H1 (cell line): ENCODE data around the gene SLC9A3. TPM values are rescaled to one million over a fixed set of nuclear protein-coding genes. Genes with fewer than 3 reads are reported as not detected.

Experiments used
- BACH1 ChIP-seq: IDR thresholded peaks from 2 replicates; pipeline ENCODE4 v1.6.1; 2012; ENCODE audit warnings: low read length, improper control_type of control experiment
- BRCA1 ChIP-seq: IDR thresholded peaks from 2 replicates; pipeline ENCODE4 v1.6.1; 2012; ENCODE audit warnings: low read depth, low read length, improper control_type of control experiment
- CEBPB ChIP-seq: IDR thresholded peaks from 2 replicates; pipeline ENCODE4 v1.6.1; 2012; ENCODE audit warnings: low read depth, low read length
- GABPA ChIP-seq: IDR thresholded peaks from 2 replicates; pipeline ENCODE4 v1.6.1; 2011; ENCODE audit warnings: mild to moderate bottlenecking, low read length, moderate library complexity, borderline replicate concordance; ENCODE audit not compliant: insufficient read depth
- KDM5A ChIP-seq: fragments of 200-600 bp; IDR thresholded peaks from 2 replicates; pipeline ENCODE4 v1.7.1; 2012; ENCODE audit warnings: mild to moderate bottlenecking, low read length, inconsistent platforms, mixed read lengths
- NRF1 ChIP-seq: IDR thresholded peaks from 2 replicates; pipeline ENCODE4 v1.6.1; 2011; ENCODE audit warnings: mild to moderate bottlenecking, low read depth, low read length, improper control_type of control experiment
- SIRT6 ChIP-seq: IDR thresholded peaks from one replicate; pipeline ENCODE4 v1.7.1; 2012; ENCODE audit warnings: low read length, inconsistent platforms
- SP1 ChIP-seq: IDR thresholded peaks from 2 replicates; pipeline ENCODE4 v1.6.1; 2011; ENCODE audit warnings: low read depth, low read length
- SP4 ChIP-seq: IDR thresholded peaks from 2 replicates; pipeline ENCODE4 v1.6.1; 2012; ENCODE audit warnings: low read length, inconsistent platforms
- TAF1 ChIP-seq: IDR thresholded peaks from 2 replicates; pipeline ENCODE4 v1.6.1; 2011; ENCODE audit warnings: mild to moderate bottlenecking, low read depth, low read length
- polyA plus RNA-seq, 7 experiments: library from polyadenylated mRNA; depleted of rRNA in 3 of 7; stranded (reverse) in 5 of 7; unstranded in 2 of 7; fragments of >200 nt in 5 of 7; fragments of 200-250 nt in 2 of 7; gene quantifications; 1 replicate in 5 of 7; 2 replicates in 1 of 7; 4 replicates in 1 of 7; pipeline versions ENCODE4 v1.2.1 to v1.2.3, GENCODE V29; 2011 to 2013; ENCODE audit warnings: missing spikeins in 2 of 7, mixed read lengths in 2 of 7
- total RNA-seq: library from RNA; stranded (reverse); fragmentation: NEBNext Ultra II Directional; extraction: Animal tissue kit (Norgen Biotek cat#: 25700); gene quantifications from 2 replicates; pipeline ENCODE4 v1.2.1, GENCODE V29; 2021
- TF ChIP-seq, protein P1 (sequence below): fragments of 300-600 bp; sonication (generic); IDR thresholded peaks from 2 replicates; pipeline ENCODE4 v1.7.1; 2012; ENCODE audit warnings: low read length, moderate library complexity, mild to moderate bottlenecking, inconsistent platforms; ENCODE audit not compliant: insufficient replicate concordance

Gene SLC9A3
- total and polyA plus RNA-seq, 2 of the 8 experiments (the other 6 are each of a cell fraction or from before 2014, with no cell fraction given) = 0.95 to 1.0 TPM

DNA sequence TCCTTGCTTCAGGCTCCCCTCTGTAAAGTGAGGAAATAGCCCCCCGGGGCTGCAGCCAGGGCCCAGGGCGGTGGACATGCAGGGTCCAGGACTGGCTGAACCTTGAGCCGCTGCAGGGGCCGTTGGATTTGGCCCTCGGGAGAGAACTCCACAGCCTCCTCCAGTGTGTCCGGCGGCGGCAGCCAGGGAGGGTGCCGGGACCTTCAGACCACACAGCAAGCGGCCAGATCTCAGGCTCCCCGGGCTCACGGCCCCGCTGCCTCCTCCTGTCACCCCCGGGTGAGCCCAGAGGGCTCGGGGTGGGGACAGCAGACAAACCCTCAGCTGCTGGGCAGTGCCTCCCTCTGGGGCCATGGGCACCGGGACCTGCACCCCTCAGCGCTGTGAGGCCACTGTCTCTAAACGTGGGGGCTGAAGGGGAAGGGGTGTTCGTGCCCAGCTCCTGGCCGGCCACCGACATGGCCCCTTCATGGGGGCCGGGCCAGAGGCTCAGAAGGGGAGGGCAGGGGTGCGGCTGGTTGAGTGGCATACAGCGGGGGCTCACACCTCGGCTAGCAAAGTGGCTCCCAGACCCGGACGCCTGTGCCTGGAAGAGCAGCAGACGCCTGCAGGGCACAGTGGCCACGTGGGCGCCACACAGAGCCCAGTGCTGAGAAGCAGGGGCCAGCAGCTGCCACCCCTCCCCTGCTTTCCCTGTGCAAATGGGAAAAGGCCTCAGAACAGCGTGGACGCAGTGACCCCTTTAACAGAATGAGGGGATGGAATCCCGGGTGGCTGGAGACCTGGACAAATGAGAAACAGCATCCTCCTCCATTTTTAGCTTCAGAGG lies 19.7 kb downstream of the SLC9A3 start (continued):
- TF ChIP-seq, protein P1, sequence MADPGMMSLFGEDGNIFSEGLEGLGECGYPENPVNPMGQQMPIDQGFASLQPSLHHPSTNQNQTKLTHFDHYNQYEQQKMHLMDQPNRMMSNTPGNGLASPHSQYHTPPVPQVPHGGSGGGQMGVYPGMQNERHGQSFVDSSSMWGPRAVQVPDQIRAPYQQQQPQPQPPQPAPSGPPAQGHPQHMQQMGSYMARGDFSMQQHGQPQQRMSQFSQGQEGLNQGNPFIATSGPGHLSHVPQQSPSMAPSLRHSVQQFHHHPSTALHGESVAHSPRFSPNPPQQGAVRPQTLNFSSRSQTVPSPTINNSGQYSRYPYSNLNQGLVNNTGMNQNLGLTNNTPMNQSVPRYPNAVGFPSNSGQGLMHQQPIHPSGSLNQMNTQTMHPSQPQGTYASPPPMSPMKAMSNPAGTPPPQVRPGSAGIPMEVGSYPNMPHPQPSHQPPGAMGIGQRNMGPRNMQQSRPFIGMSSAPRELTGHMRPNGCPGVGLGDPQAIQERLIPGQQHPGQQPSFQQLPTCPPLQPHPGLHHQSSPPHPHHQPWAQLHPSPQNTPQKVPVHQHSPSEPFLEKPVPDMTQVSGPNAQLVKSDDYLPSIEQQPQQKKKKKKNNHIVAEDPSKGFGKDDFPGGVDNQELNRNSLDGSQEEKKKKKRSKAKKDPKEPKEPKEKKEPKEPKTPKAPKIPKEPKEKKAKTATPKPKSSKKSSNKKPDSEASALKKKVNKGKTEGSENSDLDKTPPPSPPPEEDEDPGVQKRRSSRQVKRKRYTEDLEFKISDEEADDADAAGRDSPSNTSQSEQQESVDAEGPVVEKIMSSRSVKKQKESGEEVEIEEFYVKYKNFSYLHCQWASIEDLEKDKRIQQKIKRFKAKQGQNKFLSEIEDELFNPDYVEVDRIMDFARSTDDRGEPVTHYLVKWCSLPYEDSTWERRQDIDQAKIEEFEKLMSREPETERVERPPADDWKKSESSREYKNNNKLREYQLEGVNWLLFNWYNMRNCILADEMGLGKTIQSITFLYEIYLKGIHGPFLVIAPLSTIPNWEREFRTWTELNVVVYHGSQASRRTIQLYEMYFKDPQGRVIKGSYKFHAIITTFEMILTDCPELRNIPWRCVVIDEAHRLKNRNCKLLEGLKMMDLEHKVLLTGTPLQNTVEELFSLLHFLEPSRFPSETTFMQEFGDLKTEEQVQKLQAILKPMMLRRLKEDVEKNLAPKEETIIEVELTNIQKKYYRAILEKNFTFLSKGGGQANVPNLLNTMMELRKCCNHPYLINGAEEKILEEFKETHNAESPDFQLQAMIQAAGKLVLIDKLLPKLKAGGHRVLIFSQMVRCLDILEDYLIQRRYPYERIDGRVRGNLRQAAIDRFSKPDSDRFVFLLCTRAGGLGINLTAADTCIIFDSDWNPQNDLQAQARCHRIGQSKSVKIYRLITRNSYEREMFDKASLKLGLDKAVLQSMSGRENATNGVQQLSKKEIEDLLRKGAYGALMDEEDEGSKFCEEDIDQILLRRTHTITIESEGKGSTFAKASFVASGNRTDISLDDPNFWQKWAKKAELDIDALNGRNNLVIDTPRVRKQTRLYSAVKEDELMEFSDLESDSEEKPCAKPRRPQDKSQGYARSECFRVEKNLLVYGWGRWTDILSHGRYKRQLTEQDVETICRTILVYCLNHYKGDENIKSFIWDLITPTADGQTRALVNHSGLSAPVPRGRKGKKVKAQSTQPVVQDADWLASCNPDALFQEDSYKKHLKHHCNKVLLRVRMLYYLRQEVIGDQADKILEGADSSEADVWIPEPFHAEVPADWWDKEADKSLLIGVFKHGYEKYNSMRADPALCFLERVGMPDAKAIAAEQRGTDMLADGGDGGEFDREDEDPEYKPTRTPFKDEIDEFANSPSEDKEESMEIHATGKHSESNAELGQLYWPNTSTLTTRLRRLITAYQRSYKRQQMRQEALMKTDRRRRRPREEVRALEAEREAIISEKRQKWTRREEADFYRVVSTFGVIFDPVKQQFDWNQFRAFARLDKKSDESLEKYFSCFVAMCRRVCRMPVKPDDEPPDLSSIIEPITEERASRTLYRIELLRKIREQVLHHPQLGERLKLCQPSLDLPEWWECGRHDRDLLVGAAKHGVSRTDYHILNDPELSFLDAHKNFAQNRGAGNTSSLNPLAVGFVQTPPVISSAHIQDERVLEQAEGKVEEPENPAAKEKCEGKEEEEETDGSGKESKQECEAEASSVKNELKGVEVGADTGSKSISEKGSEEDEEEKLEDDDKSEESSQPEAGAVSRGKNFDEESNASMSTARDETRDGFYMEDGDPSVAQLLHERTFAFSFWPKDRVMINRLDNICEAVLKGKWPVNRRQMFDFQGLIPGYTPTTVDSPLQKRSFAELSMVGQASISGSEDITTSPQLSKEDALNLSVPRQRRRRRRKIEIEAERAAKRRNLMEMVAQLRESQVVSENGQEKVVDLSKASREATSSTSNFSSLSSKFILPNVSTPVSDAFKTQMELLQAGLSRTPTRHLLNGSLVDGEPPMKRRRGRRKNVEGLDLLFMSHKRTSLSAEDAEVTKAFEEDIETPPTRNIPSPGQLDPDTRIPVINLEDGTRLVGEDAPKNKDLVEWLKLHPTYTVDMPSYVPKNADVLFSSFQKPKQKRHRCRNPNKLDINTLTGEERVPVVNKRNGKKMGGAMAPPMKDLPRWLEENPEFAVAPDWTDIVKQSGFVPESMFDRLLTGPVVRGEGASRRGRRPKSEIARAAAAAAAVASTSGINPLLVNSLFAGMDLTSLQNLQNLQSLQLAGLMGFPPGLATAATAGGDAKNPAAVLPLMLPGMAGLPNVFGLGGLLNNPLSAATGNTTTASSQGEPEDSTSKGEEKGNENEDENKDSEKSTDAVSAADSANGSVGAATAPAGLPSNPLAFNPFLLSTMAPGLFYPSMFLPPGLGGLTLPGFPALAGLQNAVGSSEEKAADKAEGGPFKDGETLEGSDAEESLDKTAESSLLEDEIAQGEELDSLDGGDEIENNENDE = no peak
- TF ChIP-seq CEBPB (no peak), SP4 (no peak), GABPA (no peak), SIRT6 (no peak), TAF1 (no peak), BRCA1 (no peak), BACH1 (no peak), NRF1 (no peak), KDM5A (no peak), SP1 (no peak)
